Measurements from ENCODE around the gene COL4A3. TPM values are rescaled to one million over a fixed set of nuclear protein-coding genes. Genes with fewer than 3 reads are reported as not detected.

Gene COL4A3
- 10 to 100 TPM in 1 of 2 donors, 1 to 10 TPM in 1; 6.1 to 13.0 TPM for total RNA-seq
- long read RNA-seq, partial matches to known transcripts: 3 of 8 reads
- long read RNA-seq, other reads (novel, unspliced or antisense): 5 of 8 reads

- ATAC-seq (peak; percentile 90 to 94), DNase-seq (peak; percentile 79)
- intact Hi-C loops (cut with DNase I): no loop called here
These were observed at the start of gene COL4A3, which contains the start of gene COL4A4 for GRCh38 chr2:227163998-227164762. COL4A3 (plus strand) TSS chr2:227164624; CDS start chr2:227164727, 103 bp downstream. COL4A4 (minus strand) TSS chr2:227164205; CDS start chr2:227147483, 16,722 bp downstream.

- DNase-seq (no peak), ATAC-seq (no peak)
- intact Hi-C loops (cut with DNase I): no loop called here
These were observed 48.7 kb upstream of the COL4A3 start for GRCh38 chr2:227115761-227116160.

GRCh38 chr2:227117027-227117426 lies 47.4 kb upstream of the COL4A3 start:
- intact Hi-C loops (cut with DNase I): no loop called here
- ATAC-seq: no peak

GRCh38 chr2:227117852-227118251 lies 46.6 kb upstream of the COL4A3 start:
- intact Hi-C loops (cut with DNase I): no loop called here
- ATAC-seq (no peak), DNase-seq (no peak)

More at GRCh38 chr2:227117027-227117426, 47.4 kb upstream of the COL4A3 start:
- no peak for DNase-seq

- intact Hi-C loops (cut with DNase I): no loop called here
- no peak for ATAC-seq
- DNase-seq: no peak
These were observed 46.1 kb upstream of the COL4A3 start for GRCh38 chr2:227118353-227118752.

- intact Hi-C loops (cut with DNase I): no loop called here
- ATAC-seq (no peak), DNase-seq (no peak)
These were observed 40.7 kb upstream of the COL4A3 start for GRCh38 chr2:227123697-227124096.

GRCh38 chr2:227124811-227125210 lies 39.6 kb upstream of the COL4A3 start:
- ATAC-seq (no peak), DNase-seq (no peak)
- intact Hi-C loops (cut with DNase I): loop anchor here in 1 of 2 donors (5.0 kb wide), 1 partner anchor 112 kb away; no protein-coding TSS in a partner anchor

GRCh38 chr2:227125506-227125905 lies 38.9 kb upstream of the COL4A3 start:
- ATAC-seq: no peak
- intact Hi-C loops (cut with DNase I): loop anchor here in 1 of 2 donors (5.0 kb wide), 1 partner anchor 112 kb away; no protein-coding TSS in a partner anchor
- no peak for DNase-seq

- intact Hi-C loops (cut with DNase I): loop anchor here in 1 of 2 donors (5.0 kb wide), 1 partner anchor 110 kb away; no protein-coding TSS in a partner anchor
- no peak for DNase-seq
- no peak for ATAC-seq
These were observed 37.2 kb upstream of the COL4A3 start for GRCh38 chr2:227127201-227127600.

- intact Hi-C loops (cut with DNase I): loop anchor here in 1 of 2 donors (1.0 kb wide), 1 partner anchor 108 kb away; no protein-coding TSS in a partner anchor
- ATAC-seq: no peak
- DNase-seq: no peak
These were observed 33.8 kb upstream of the COL4A3 start for GRCh38 chr2:227130636-227131035.

GRCh38 chr2:227132986-227133385 lies 31.4 kb upstream of the COL4A3 start:
- DNase-seq (no peak), ATAC-seq (no peak)
- intact Hi-C loops (cut with DNase I): no loop called here

GRCh38 chr2:227134591-227134990 lies 29.8 kb upstream of the COL4A3 start:
- intact Hi-C loops (cut with DNase I): no loop called here
- ATAC-seq: no peak
- DNase-seq: no peak

- intact Hi-C loops (cut with DNase I): no loop called here
- no peak for ATAC-seq
- no peak for DNase-seq
These were observed 23.1 kb upstream of the COL4A3 start for GRCh38 chr2:227141301-227141700.

- no peak for DNase-seq
- intact Hi-C loops (cut with DNase I): no loop called here
- ATAC-seq: no peak
These were observed 20.5 kb upstream of the COL4A3 start for GRCh38 chr2:227143895-227144294.

GRCh38 chr2:227146456-227146855 lies 18.0 kb upstream of the COL4A3 start:
- no peak for ATAC-seq
- intact Hi-C loops (cut with DNase I): no loop called here
- no peak for DNase-seq

GRCh38 chr2:227147023-227147422 lies 17.4 kb upstream of the COL4A3 start:
- intact Hi-C loops (cut with DNase I): no loop called here
- no peak for DNase-seq
- ATAC-seq: peak in 1 of 2 donors; percentile 31

- intact Hi-C loops (cut with DNase I): no loop called here
- ATAC-seq: no peak
- DNase-seq: no peak
These were observed 16.3 kb upstream of the COL4A3 start for GRCh38 chr2:227148106-227148505.

- no peak for ATAC-seq
These were observed 14.0 kb upstream of the COL4A3 start for GRCh38 chr2:227150222-227150936.

GRCh38 chr2:227152093-227152766 lies 12.2 kb upstream of the COL4A3 start:
- no peak for ATAC-seq
- DNase-seq: no peak
- intact Hi-C loops (cut with DNase I): no loop called here

More at GRCh38 chr2:227150222-227150936, 14.0 kb upstream of the COL4A3 start:
- intact Hi-C loops (cut with DNase I): no loop called here
- DNase-seq: no peak
